Measurements from ENCODE around the gene MPP2. TPM values are rescaled to one million over a fixed set of nuclear protein-coding genes. Genes with fewer than 3 reads are reported as not detected.
A peak's percentile ranks its signal among the peaks of the same experiment; 100 is the strongest.

The MPP2 gene
- total RNA-seq, 2 experiments from 2014 or later, result 6.0 TPM

- H3K9me3 Mint-ChIP-seq, result no peaks in the 10 kb centered on the region
- no peaks in the 10 kb centered on the region for H3K4me1 Mint-ChIP-seq (ENCODE audit: low read depth)
- CTCF ChIA-PET, result interaction anchor here (0.6 to 2.8 kb wide), 34 partner anchors 9 to 270 kb away, joined by 3 to 29 read pairs (median 4); partner anchors contain the start of gene CFAP97D1
- intact Hi-C loops (cut with micrococcal nuclease), result no loop called here
- no peak within 1 kb of the TSS for H3K4me3 Mint-ChIP-seq
- no peak within 1 kb of the TSS for H3K27ac Mint-ChIP-seq
- POLR2A ChIA-PET, result interaction anchor here (1.8 kb wide), 1 partner anchor 15 kb away, joined by 5 read pairs; no protein-coding TSS in a partner anchor
- TF ChIP-seq CTCF (IDR thresholded peaks at IDR 0.05), result no peak
- no peaks in the 10 kb centered on the region for H3K36me3 Mint-ChIP-seq (ENCODE audit: low read depth)
- H3K27me3 Mint-ChIP-seq, result peaks cover 16% of the 10 kb centered on the region
- no peak for DNase-seq
- no peak for ATAC-seq
These were observed 60.4 kb downstream of the MPP2 start, which contains the start of gene CD300LG for GRCh38 chr17:43846963-43847371. TSS of gene CD300LG (plus strand) at chr17:43847176. CDS start at chr17:43847217, 41 bp downstream.

DNA sequence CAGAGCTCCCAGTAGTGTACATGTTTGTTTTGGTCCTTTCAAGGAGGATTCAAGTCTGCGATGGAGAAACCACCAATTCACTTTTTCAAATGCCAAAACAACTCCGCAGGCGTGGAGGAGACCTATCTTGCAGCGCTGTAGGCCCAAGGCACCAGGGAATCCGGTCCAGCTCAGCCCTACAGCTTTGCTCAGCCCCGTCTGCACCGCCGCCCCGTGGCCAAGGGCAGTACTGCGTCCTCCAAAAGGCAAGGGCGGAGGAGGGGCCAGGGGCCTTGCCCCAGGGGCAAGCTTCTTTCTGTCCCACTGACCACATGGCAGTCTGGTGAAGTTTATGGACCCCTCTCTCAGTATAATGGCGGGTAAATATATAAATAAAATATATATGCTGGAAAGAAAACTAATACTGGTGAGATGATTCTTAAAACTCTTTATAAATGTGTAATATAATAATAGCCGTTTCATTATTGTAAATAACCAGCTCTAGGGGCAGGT, 61.1 kb downstream of the MPP2 start:
- Mint-ChIP-seq H3K36me3 (ENCODE audit: low read depth) (no peaks in the 10 kb centered on the region), H3K9me3 (no peaks in the 10 kb centered on the region), H3K27me3 (peaks cover 12% of the 10 kb centered on the region), H3K4me1 (ENCODE audit: low read depth) (no peaks in the 10 kb centered on the region), H3K4me3 (no peak overlapping the region), H3K27ac (no peak overlapping the region)
- intact Hi-C loops (cut with micrococcal nuclease), result no loop called here
- DNase-seq (peak; percentile 85), ATAC-seq (peak; percentile 100)
- peak; percentile 95 for TF ChIP-seq CTCF (IDR thresholded peaks at IDR 0.05)
- ChIA-PET CTCF (interaction anchor here (0.6 to 2.8 kb wide), 43 partner anchors 8 to 405 kb away, joined by 3 to 29 read pairs (median 4); partner anchors contain the start of genes CFAP97D1 and DUSP3), POLR2A (interaction anchor here (1.8 kb wide), 1 partner anchor 14 kb away, joined by 5 read pairs; no protein-coding TSS in a partner anchor)

DNA sequence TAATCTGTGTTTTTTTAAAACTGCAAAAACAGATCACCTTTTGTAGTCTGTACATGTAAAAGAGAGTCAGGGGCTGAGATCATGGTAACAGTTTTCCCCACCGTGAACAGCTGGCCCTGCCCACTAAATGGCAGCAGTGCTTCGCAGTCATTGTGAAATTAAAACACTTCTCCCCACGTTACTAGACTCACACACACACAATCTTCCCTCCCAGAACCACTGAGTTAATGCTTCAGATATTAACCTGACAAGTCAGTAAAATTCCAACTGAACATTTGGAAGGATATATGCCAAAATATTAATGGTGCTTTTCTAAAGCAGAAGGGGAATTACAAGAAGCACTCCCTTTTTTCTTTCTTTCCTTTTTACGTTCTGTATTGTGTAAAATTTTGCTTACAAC, 61.6 kb downstream of the MPP2 start:
- ChIA-PET POLR2A (interaction anchor here (1.8 kb wide), 1 partner anchor 14 kb away, joined by 5 read pairs; no protein-coding TSS in a partner anchor), CTCF (interaction anchor here (0.6 to 2.8 kb wide), 34 partner anchors 8 to 405 kb away, joined by 3 to 29 read pairs (median 4); partner anchors contain the start of gene DUSP3)
- no peaks in the 10 kb centered on the region for H3K9me3 Mint-ChIP-seq
- DNase-seq, result no peak
- no peak overlapping the region for H3K4me3 Mint-ChIP-seq
- intact Hi-C loops (cut with micrococcal nuclease), result no loop called here
- no peaks in the 10 kb centered on the region for H3K4me1 Mint-ChIP-seq (ENCODE audit: low read depth)
- no peak for TF ChIP-seq CTCF (IDR thresholded peaks at IDR 0.05)
- no peaks in the 10 kb centered on the region for H3K36me3 Mint-ChIP-seq (ENCODE audit: low read depth)
- peaks cover 11% of the 10 kb centered on the region for H3K27me3 Mint-ChIP-seq
- H3K27ac Mint-ChIP-seq, result no peak overlapping the region
- ATAC-seq, result no peak

GRCh38 chr17:43844241-43844640, 63.1 kb downstream of the MPP2 start:
- H3K27me3 Mint-ChIP-seq, result peaks cover 15% of the 10 kb centered on the region
- CTCF ChIA-PET, result interaction anchor here (1.2 to 2.8 kb wide), 4 partner anchors 12 to 78 kb away, joined by 4 to 29 read pairs (median 6); no protein-coding TSS in a partner anchor

More at GRCh38 chr17:43844241-43844640, 63.1 kb downstream of the MPP2 start:
- no peak overlapping the region for H3K27ac Mint-ChIP-seq
- no peaks in the 10 kb centered on the region for H3K4me1 Mint-ChIP-seq (ENCODE audit: low read depth)
- no peaks in the 10 kb centered on the region for H3K9me3 Mint-ChIP-seq
- DNase-seq (no peak), ATAC-seq (no peak)
- TF ChIP-seq CTCF (IDR thresholded peaks at IDR 0.05), result no peak
- POLR2A ChIA-PET, result no interaction called here
- intact Hi-C loops (cut with micrococcal nuclease), result no loop called here
- H3K36me3 Mint-ChIP-seq (ENCODE audit: low read depth), result no peaks in the 10 kb centered on the region
- no peak overlapping the region for H3K4me3 Mint-ChIP-seq
